B cell (primary cell): ENCODE data around the gene EXD3. TPM values are rescaled to one million over a fixed set of nuclear protein-coding genes. Genes with fewer than 3 reads are reported as not detected.

Experiments
- ATAC-seq: fragments of 200-7000 bp; cut with Tn5 transposase; one replicate; pipeline ENCODE4 v1.10.0; 2021; ENCODE audit warnings: low read depth, mild to moderate bottlenecking, moderate number of reproducible peaks, moderate library complexity
- CTCF ChIA-PET: fragments of 350-600 bp; sonication (Branson Sonifier 250); formaldehyde crosslinking; loops from one replicate; lab custom pipeline; 2021; ENCODE audit warnings: antibody characterized with exemption, inconsistent platforms; lab: Charles Lee
- POLR2A ChIA-PET: fragments of 350-600 bp; sonication (Branson Sonifier 250); formaldehyde crosslinking; loops from one replicate; lab custom pipeline; 2021; ENCODE audit warnings: antibody characterized with exemption; lab: Charles Lee
- DNase-seq: peaks from one replicate; pipeline ENCODE4 v3.0.0; 2013
- H2AFZ ChIP-seq: 2 replicates; pipeline ENCODE4 v1.6.1; 2012; ENCODE audit warnings: mild to moderate bottlenecking, low read depth, low read length; ENCODE audit not compliant: insufficient read depth, poor library complexity, severe bottlenecking
- H3K27ac ChIP-seq, 2 donors: 1 replicate in 1 of 2; 2 replicates in 1 of 2; pipeline ENCODE4 v1.5.1; 2012 to 2013; ENCODE audit warnings: low read length in 2 of 2, mild to moderate bottlenecking in 2 of 2, moderate library complexity in 1 of 2
- H3K27me3 ChIP-seq, 4 experiments: fragments of 200-600 bp in 1 of 4; sonication (generic) in 1 of 4; replicated peaks in 1 of 4; 1 replicate in 2 of 4; 2 replicates in 2 of 4; pipeline versions ENCODE4 v1.6.1 to v1.7.0; 2013 to 2016; ENCODE audit warnings: low read length in 3 of 4, mild to moderate bottlenecking in 2 of 4, mixed read lengths in 1 of 4, moderate library complexity in 1 of 4; ENCODE audit not compliant: insufficient read depth in 4 of 4, control insufficient read depth in 3 of 4; ENCODE audit errors: control extremely low read depth in 1 of 4
- H3K36me3 ChIP-seq, 2 experiments: replicated peaks in 1 of 2; 1 replicate in 1 of 2; 2 replicates in 1 of 2; pipeline versions ENCODE4 v1.6.1 to v1.7.1; 2013; ENCODE audit warnings: low read length in 1 of 2; ENCODE audit not compliant: insufficient read depth in 2 of 2, control insufficient read depth in 1 of 2; ENCODE audit errors: control extremely low read depth in 1 of 2, extremely low read depth in 1 of 2
- H3K4me1 ChIP-seq, 2 donors: fragments of 200-600 bp in 1 of 2; sonication (generic) in 1 of 2; 1 replicate in 1 of 2; 2 replicates in 1 of 2; pipeline versions ENCODE4 v1.5.1 to v1.6.1; 2013 to 2017; ENCODE audit warnings: low read length in 2 of 2; ENCODE audit not compliant: control insufficient read depth in 2 of 2, insufficient read depth in 2 of 2
- H3K4me2 ChIP-seq: replicated peaks from 2 replicates; pipeline ENCODE3; 2012; ENCODE audit warnings: mild to moderate bottlenecking, low read depth, low read length; ENCODE audit not compliant: poor library complexity, severe bottlenecking
- H3K4me3 ChIP-seq, 5 experiments: fragments of 200-600 bp in 1 of 5; sonication (generic) in 1 of 5; 1 replicate in 3 of 5; 2 replicates in 2 of 5; pipeline versions ENCODE4 v1.5.1 to v1.7.0; 2011 to 2016; ENCODE audit warnings: low read length in 4 of 5, mild to moderate bottlenecking in 4 of 5, low read depth in 2 of 5, control low read depth in 1 of 5, moderate library complexity in 1 of 5; ENCODE audit not compliant: insufficient read depth in 1 of 5; ENCODE audit errors: control extremely low read depth in 1 of 5, extremely low read depth in 1 of 5
- H3K79me2 ChIP-seq: fragments of 200-600 bp; sonication (generic); one replicate; pipeline ENCODE4 v1.6.0; 2016; ENCODE audit warnings: low read length; ENCODE audit not compliant: control insufficient read depth, insufficient read depth
- H3K9ac ChIP-seq: fragments of 200-600 bp; sonication (generic); 2 replicates; pipeline ENCODE4 v1.6.1; 2017; ENCODE audit warnings: mild to moderate bottlenecking, low read length, moderate library complexity
- H3K9me3 ChIP-seq, 3 donors: one replicate each; pipeline versions ENCODE4 v1.6.1 to v1.7.1; 2013; ENCODE audit warnings: low read length in 2 of 3; ENCODE audit not compliant: control insufficient read depth in 2 of 3, insufficient read depth in 1 of 3; ENCODE audit errors: control extremely low read depth in 1 of 3
- H4K20me1 ChIP-seq: 2 replicates; pipeline ENCODE4 v1.6.0; 2012; ENCODE audit warnings: mild to moderate bottlenecking, low read length; ENCODE audit not compliant: insufficient read depth, control insufficient read depth, poor library complexity, severe bottlenecking
- H3K27ac Mint-ChIP-seq: one replicate; pipeline ENCODE4 v1.8.0; 2021; ENCODE audit warnings: mixed read lengths
- H3K27me3 Mint-ChIP-seq: one replicate; pipeline ENCODE4 v1.8.0; 2021; ENCODE audit warnings: mixed read lengths
- H3K4me1 Mint-ChIP-seq: one replicate; pipeline ENCODE4 v1.8.0; 2021; ENCODE audit warnings: mixed read lengths
- H3K4me3 Mint-ChIP-seq: one replicate; pipeline ENCODE4 v1.8.0; 2021; ENCODE audit warnings: mixed read lengths
- H3K9me3 Mint-ChIP-seq: one replicate; pipeline ENCODE4 v1.8.0; 2022; ENCODE audit warnings: mixed read lengths; ENCODE audit not compliant: insufficient read depth
- EZH2 ChIP-seq: IDR thresholded peaks from 2 replicates; pipeline ENCODE4 v1.6.1; 2012; ENCODE audit warnings: borderline replicate concordance, low read depth, mild to moderate bottlenecking, moderate library complexity, low read length; ENCODE audit not compliant: insufficient read depth, poor library complexity, severe bottlenecking
- WGBS: methylation state at CpG from one replicate; pipeline ENCODE4 v1.1.5; 2013; ENCODE audit warnings: missing lambda C conversion rate; ENCODE audit not compliant: insufficient coverage; 5-methylcytosine and 5-hydroxymethylcytosine counted together
- intact Hi-C: fragments of 100-400 bp; cut with micrococcal nuclease; formaldehyde crosslinking; loops from one replicate; pipeline ENCODE4 v1.10.0; 2022
- polyA plus RNA-seq: library from polyadenylated mRNA; depleted of rRNA; stranded (reverse); fragments of >200 nt; gene quantifications from 2 replicates; pipeline ENCODE4 v1.2.3, GENCODE V29; 2012
- total RNA-seq, 2 donors: library from RNA; stranded (reverse); fragments of 120-200 nt in 1 of 2; gene quantifications; 1 replicate in 1 of 2; 2 replicates in 1 of 2; pipeline versions ENCODE4 v1.2.3 to v1.2.4, GENCODE V29; 2013 to 2022
- TF ChIP-seq, protein P1 (sequence below): fragments of 200-600 bp; IDR thresholded peaks from one replicate; pipeline ENCODE4 v1.8.0; 2022; ENCODE audit warnings: antibody characterized with exemption, mild to moderate bottlenecking

The EXD3 gene
- total and polyA plus RNA-seq, 2 donors (not counting 1 experiment from before 2014, with no cell fraction given), result 22.5 to 23.7 TPM

DNA sequence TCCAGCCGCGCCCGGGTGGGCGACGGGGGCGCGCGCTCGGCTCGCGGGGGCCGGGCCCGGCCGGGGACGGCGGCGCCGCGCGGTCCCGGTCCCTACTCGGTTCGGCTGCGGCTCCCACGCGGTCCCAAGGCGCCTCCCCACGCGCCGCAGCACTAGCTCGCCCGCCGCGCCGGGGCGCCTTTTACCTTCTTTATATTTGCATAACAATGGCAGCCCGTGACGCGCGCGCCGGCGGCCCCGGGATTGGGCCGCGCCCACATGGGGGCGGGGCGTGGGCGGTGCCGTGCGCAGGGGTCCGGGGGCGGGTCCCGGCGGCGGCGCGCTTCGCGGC lies 120.9 kb downstream of the EXD3 start, which contains the start of gene NRARP:
Gene NRARP (minus strand): TSS at position 154 of the 331 bp plus-strand sequence. CDS start 343 bp downstream, outside the sequence.
- Histone ChIP-seq H3K4me2 (peak within 1 kb of the TSS; percentile 96), H3K27ac (peak within 1 kb of the TSS in 1 of 2 donors; percentile 67), H2AFZ (peak within 1 kb of the TSS; percentile 85), H3K27me3 (peaks cover 0 to 69% (median 37%) of the 10 kb centered on the region in 4 experiments), H3K36me3 (no peaks in the 10 kb centered on the region), H4K20me1 (peaks cover 5% of the 10 kb centered on the region), H3K9ac (peak within 1 kb of the TSS; percentile 71), H3K4me1 (peaks cover 45 to 48% of the 10 kb centered on the region in 2 donors), H3K9me3 (peaks cover 0 to 22% (median 0%) of the 10 kb centered on the region in 3 donors), H3K4me3 (peak within 1 kb of the TSS; percentile 38 to 63 (median 56)), H3K79me2 (no peaks in the 10 kb centered on the region)
- ATAC-seq (peak; percentile 86), DNase-seq (peak; percentile 95)
- CTCF ChIA-PET, result interaction anchor here (0.7 to 4.1 kb wide), 23 partner anchors 9 to 233 kb away, joined by 3 to 25 read pairs (median 4); partner anchors contain the start of genes EXD3, MAN1B1, NELFB and NOXA1
- Mint-ChIP-seq H3K9me3 (no peaks in the 10 kb centered on the region), H3K27me3 (peaks cover 11% of the 10 kb centered on the region), H3K4me3 (peak within 1 kb of the TSS; percentile 83), H3K27ac (peak within 1 kb of the TSS; percentile 20), H3K4me1 (peaks cover 22% of the 10 kb centered on the region)
- POLR2A ChIA-PET, result interaction anchor here (0.6 to 1.9 kb wide), 6 partner anchors 11 to 121 kb away, joined by 3 to 9 read pairs (median 5); partner anchors contain the start of genes EXD3, NOXA1 and TUBB4B
- TF ChIP-seq EZH2, result no peak
- TF ChIP-seq, protein P1, sequence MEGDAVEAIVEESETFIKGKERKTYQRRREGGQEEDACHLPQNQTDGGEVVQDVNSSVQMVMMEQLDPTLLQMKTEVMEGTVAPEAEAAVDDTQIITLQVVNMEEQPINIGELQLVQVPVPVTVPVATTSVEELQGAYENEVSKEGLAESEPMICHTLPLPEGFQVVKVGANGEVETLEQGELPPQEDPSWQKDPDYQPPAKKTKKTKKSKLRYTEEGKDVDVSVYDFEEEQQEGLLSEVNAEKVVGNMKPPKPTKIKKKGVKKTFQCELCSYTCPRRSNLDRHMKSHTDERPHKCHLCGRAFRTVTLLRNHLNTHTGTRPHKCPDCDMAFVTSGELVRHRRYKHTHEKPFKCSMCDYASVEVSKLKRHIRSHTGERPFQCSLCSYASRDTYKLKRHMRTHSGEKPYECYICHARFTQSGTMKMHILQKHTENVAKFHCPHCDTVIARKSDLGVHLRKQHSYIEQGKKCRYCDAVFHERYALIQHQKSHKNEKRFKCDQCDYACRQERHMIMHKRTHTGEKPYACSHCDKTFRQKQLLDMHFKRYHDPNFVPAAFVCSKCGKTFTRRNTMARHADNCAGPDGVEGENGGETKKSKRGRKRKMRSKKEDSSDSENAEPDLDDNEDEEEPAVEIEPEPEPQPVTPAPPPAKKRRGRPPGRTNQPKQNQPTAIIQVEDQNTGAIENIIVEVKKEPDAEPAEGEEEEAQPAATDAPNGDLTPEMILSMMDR, result no peak
- WGBS, result under 1% methylated on average over 60 of the region's 60 CpGs
- intact Hi-C loops, result loop anchor here (1.0 kb wide), 2 partner anchors 24 to 121 kb away; partner anchors contain the start of genes EXD3 and NOXA1
